ENCODE results near the gene LRCH3.
A peak's percentile ranks its signal among the peaks of the same experiment; 100 is the strongest.

The LRCH3 gene

DNA sequence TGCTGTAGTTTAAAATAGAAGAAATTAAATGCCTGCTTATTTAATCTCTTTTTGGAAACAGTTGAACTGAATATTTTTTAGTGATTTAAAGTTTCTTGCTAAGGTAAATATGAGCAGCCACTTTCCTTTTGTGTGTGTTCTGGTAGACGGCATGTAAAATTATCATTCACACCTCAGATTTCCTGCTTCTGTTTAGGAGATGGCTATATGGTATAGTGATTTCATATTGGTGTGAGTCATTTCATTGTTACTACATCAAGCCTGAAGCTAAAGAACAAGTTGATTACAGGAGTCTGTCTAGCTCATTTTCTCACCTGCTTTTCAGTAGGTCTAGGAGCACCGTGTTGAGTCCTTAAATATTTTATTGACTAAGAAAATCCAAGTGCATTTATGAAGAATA, 2.2 kb downstream of the LRCH3 start:
- TF ChIP-seq, protein P1, sequence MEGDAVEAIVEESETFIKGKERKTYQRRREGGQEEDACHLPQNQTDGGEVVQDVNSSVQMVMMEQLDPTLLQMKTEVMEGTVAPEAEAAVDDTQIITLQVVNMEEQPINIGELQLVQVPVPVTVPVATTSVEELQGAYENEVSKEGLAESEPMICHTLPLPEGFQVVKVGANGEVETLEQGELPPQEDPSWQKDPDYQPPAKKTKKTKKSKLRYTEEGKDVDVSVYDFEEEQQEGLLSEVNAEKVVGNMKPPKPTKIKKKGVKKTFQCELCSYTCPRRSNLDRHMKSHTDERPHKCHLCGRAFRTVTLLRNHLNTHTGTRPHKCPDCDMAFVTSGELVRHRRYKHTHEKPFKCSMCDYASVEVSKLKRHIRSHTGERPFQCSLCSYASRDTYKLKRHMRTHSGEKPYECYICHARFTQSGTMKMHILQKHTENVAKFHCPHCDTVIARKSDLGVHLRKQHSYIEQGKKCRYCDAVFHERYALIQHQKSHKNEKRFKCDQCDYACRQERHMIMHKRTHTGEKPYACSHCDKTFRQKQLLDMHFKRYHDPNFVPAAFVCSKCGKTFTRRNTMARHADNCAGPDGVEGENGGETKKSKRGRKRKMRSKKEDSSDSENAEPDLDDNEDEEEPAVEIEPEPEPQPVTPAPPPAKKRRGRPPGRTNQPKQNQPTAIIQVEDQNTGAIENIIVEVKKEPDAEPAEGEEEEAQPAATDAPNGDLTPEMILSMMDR (IDR thresholded peaks at IDR 0.05) = no peak

- TF ChIP-seq, protein P1 (IDR thresholded peaks at IDR 0.05) = no peak
Measured at GRCh38 chr3:197794115-197794514, 3.1 kb downstream of the LRCH3 start.

DNA sequence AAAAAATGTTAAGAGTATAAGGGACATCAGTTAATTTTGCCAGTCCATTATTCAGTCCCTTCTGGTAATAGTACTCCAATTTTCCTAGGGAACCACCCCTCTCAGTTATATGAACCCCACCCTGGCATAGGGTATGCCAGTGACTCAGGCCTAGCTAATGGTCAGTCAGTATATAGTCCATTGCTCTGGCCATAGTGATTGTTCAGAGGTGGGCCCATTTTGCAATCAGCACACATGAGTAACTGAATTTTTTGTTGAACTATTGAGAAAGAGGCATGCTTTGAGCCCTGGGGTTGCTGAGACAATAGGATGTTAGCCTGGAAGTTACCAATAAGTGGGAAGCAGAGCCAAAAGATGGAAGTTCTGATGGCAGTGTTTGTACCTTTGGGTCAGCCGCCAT, 4.1 kb downstream of the LRCH3 start:
- TF ChIP-seq, protein P1 (IDR thresholded peaks at IDR 0.05) = no peak

DNA sequence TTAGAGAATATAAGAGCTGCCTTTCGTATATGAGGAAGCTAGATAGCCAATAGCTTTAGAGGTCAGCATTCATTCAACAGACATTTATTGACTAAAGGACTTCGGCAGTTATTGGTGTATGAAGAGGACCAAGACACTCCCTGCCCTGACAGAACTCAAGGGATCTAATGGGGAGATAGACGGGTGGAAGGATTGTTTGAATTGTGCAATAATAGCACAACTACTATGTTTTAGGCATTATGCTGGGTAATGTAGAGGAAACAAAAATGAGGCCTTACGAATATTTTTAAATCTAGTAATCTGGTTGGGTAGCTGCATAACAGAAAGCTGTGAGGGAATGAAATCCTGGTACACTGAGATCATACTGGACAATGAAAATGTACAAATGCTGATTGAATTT, 5.0 kb downstream of the LRCH3 start:
- TF ChIP-seq, protein P1 (IDR thresholded peaks at IDR 0.05) = no peak

- TF ChIP-seq, protein P1 (IDR thresholded peaks at IDR 0.05) = no peak
Measured at GRCh38 chr3:197798863-197799262, 7.8 kb downstream of the LRCH3 start.

GRCh38 chr3:197800379-197800778, 9.3 kb downstream of the LRCH3 start:
- TF ChIP-seq, protein P1 (IDR thresholded peaks at IDR 0.05) = no peak

DNA sequence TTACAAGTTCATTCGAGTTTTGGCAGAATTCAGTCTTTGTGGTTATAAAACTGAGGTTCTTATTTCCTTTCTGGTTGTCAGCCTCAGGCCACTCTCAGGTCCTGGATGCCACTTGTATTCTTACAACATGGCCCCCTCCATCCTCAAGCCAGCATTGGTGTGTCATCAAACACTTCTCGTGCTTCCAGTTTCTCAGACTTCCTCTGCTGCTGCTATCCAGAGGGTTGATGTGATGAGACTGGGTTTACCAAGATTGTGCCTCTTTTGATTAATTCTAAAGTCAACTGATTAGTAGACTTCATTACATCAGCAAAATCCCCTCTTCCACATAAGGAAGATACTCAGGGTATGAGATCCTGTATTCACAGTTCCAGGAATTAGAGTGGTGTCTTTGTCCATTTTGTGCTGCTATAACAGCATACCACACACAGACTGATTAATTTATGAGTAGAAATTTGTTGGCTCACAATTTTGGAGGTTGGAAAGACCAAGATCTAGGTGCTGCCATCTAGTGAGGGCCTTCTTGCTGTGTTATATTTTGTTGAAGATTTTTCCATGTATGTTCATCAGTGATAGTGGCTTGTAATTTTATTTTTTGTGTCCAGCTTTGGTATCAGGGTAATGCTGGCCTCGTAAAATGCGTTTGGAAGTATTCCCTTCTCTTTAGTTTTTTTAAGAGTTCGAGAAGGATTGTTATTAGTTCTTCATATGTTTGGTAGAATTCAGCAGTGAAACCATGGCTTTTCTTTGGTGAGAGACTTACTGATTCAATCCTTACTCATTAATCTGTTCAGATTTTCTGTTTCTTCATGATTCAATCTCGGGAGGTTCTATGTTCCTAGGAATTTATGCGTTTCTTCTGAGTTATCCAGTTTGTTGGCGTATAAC, 11.1 kb downstream of the LRCH3 start:
- TF ChIP-seq, protein P1 (IDR thresholded peaks at IDR 0.05) = peak; percentile 49; the same call in 1 of the 2 replicates

Data from LNCAP (cell line).